PFSK-1 (cell line): ENCODE measurements around the gene FGD3.

Experiments
- FOXP2 ChIP-seq: optimal IDR thresholded peaks from 2 replicates; pipeline ENCODE3; 2011; ENCODE audit warnings: borderline replicate concordance, control low read depth, inconsistent platforms; ENCODE audit not compliant: insufficient read depth; ENCODE audit errors: extremely low read length, extremely low read depth
- POLR2AphosphoS5 ChIP-seq: IDR thresholded peaks from 2 replicates; pipeline ENCODE4 v1.6.1; 2012; ENCODE audit warnings: low read depth, mild to moderate bottlenecking, control low read depth, low read length, moderate library complexity
- SIN3A ChIP-seq: IDR thresholded peaks from 2 replicates; pipeline ENCODE4 v1.6.1; 2012; ENCODE audit warnings: mild to moderate bottlenecking, low read length, moderate library complexity, borderline replicate concordance; ENCODE audit not compliant: insufficient read depth
- TAF1 ChIP-seq: IDR thresholded peaks from 2 replicates; pipeline ENCODE4 v1.6.1; 2012; ENCODE audit warnings: low read length, control low read depth, borderline replicate concordance; ENCODE audit not compliant: insufficient read depth
- TF ChIP-seq, protein P1 (sequence below), 2 experiments: IDR thresholded peaks; 2 replicates each; pipeline versions ENCODE4 v1.6.1 to v1.8.0; 2011 to 2012; ENCODE audit warnings: low read depth in 2 of 2, low read length in 2 of 2, control low read depth in 1 of 2, inconsistent platforms in 1 of 2, mild to moderate bottlenecking in 1 of 2, moderate library complexity in 1 of 2; ENCODE audit not compliant: insufficient read depth in 1 of 2

FGD3 gene

DNA sequence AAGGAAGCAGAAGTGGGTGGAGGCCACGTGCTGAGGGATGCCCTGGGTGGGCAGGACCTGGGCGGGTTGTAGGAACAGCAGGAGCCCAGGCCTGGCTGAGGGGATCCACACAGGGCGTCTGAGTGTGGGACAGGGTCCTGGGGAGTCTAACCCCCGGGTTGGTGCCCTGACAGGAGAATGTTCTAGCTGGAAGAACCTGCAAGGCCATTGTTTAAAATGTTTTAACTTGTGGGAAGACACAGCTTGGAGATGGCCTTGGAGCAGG is 77.3 kb downstream of the FGD3 start:
- TF ChIP-seq, protein P1, sequence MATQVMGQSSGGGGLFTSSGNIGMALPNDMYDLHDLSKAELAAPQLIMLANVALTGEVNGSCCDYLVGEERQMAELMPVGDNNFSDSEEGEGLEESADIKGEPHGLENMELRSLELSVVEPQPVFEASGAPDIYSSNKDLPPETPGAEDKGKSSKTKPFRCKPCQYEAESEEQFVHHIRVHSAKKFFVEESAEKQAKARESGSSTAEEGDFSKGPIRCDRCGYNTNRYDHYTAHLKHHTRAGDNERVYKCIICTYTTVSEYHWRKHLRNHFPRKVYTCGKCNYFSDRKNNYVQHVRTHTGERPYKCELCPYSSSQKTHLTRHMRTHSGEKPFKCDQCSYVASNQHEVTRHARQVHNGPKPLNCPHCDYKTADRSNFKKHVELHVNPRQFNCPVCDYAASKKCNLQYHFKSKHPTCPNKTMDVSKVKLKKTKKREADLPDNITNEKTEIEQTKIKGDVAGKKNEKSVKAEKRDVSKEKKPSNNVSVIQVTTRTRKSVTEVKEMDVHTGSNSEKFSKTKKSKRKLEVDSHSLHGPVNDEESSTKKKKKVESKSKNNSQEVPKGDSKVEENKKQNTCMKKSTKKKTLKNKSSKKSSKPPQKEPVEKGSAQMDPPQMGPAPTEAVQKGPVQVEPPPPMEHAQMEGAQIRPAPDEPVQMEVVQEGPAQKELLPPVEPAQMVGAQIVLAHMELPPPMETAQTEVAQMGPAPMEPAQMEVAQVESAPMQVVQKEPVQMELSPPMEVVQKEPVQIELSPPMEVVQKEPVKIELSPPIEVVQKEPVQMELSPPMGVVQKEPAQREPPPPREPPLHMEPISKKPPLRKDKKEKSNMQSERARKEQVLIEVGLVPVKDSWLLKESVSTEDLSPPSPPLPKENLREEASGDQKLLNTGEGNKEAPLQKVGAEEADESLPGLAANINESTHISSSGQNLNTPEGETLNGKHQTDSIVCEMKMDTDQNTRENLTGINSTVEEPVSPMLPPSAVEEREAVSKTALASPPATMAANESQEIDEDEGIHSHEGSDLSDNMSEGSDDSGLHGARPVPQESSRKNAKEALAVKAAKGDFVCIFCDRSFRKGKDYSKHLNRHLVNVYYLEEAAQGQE (IDR thresholded peaks at IDR 0.05; ENCODE audit: insufficient read depth in 1 of 2, low read depth in 2 of 2, low read length in 2 of 2): no peak
- no peak for TF ChIP-seq SIN3A

DNA sequence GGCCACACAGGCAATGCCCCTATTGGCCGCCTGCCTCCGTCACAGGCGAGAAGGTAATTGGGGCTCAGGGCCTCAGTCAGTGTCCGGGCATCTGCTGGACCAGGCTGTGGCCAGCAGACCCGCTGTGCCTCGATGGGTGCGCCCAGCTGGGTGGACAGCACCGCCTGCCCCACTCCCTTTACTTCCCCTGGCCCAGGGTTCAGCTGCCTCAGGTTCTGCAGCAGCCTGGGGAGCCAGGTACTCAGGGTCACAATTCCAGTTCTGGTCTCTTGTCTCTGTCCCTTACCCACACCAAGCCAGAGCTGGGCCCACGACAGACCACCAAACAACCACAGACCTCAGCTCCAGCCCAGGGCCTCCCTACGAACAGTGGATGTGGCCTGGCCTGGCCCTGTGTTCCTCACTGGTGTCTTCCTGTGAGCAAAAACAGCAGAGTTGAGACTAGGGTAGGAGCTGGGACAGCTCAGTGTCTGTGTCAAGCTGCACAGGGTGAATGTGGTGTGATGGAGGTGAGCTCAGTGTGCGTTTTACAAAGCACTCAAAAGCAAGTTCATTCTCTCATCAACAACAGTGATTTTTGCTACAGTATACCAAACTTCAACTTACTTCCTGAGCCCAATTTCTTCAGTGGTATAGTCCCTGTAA is 77.8 kb downstream of the FGD3 start:
- TF ChIP-seq SIN3A (no peak), TAF1 (no peak), FOXP2 (no peak), POLR2AphosphoS5 (no peak)
- TF ChIP-seq, protein P1 (IDR thresholded peaks at IDR 0.05; ENCODE audit: insufficient read depth in 1 of 2, low read depth in 2 of 2, low read length in 2 of 2): no peak

DNA sequence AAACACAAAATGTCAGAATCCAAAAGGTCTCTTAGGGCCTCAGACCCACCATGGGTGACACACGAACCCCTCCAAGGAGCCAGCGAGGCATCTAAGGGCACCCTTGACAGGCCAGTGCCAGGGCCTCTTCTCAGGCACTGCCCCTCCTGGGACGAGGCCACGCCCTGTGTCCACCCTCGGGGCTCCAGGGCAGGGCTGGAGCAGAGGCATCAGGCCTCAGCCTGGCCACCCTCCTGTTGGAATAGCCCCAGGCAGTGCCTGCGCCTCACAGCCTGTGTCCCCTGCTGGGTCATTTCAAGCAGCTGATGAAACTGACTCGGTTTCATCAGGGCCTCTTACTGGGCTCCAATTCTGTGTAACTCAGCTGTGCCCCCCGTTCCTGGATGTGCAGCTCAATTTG is 78.4 kb downstream of the FGD3 start:
- TF ChIP-seq POLR2AphosphoS5 (no peak), FOXP2 (no peak), TAF1 (no peak), SIN3A (no peak)
- TF ChIP-seq, protein P1 (IDR thresholded peaks at IDR 0.05; ENCODE audit: insufficient read depth in 1 of 2, low read depth in 2 of 2, low read length in 2 of 2): no peak

DNA sequence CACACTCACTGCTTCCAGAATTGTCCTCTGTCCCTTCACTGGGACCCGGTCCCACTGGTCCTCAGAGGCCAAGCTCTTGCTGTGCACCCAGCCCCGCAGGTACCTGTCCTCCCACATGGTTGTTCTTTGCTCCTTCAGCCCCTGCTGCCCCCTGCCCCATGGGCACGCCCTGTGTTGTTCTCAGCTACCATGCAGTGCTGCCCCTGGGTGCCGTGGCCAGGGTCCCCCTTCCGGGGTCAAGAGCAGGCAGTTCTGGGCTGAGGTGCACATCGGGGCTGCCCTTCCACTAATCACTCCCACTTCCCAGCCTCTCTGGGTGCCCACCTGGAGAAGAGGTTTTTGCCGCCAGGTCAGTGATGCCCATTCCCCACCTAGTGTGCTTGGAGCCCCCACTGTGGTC is 79.3 kb downstream of the FGD3 start:
- TF ChIP-seq SIN3A (no peak), TAF1 (no peak), POLR2AphosphoS5 (no peak), FOXP2 (no peak)
- TF ChIP-seq, protein P1 (IDR thresholded peaks at IDR 0.05; ENCODE audit: insufficient read depth in 1 of 2, low read depth in 2 of 2, low read length in 2 of 2): no peak

DNA sequence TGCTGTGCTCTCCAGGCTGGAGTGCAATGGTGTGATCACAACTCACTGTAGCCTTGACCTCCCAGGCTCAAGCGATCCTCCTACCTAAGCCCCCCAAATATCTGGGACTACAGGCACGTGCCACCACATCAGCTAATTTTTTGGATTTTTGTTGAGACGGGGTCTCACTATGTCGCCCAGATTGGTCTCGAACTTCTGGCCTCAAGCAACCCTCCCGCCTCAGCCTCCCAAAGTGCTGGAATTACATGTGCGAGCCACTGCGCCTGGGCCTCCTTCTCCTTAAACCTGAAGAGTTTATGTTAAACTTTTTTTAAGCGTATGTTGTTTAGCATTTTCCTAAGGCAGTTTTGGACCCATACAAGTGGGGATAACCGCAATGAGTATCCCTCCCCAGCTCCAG is 80.4 kb downstream of the FGD3 start:
- no peak for TF ChIP-seq POLR2AphosphoS5
